Neural progenitor cell (in vitro differentiated cells): ENCODE measurements around the gene COA3.
"Not testable (repeated sequence)": the region's sequence is repeated elsewhere in the genome, so short reads cannot be mapped to it uniquely, and the experiment has no call there.

Source experiments
- EZH2 ChIP-seq: fragments of 200-600 bp; sonication (generic); IDR thresholded peaks from 2 replicates; pipeline ENCODE4 v1.6.1; 2017; ENCODE audit warnings: antibody characterized with exemption, mild to moderate bottlenecking, moderate library complexity
- EZH2phosphoT487 ChIP-seq: fragments of 200-600 bp; sonication (generic); IDR thresholded peaks from 2 replicates; pipeline ENCODE4 v1.6.1; 2017; ENCODE audit warnings: antibody characterized with exemption
- TF ChIP-seq, protein P1 (sequence below): fragments of 200-600 bp; sonication (generic); IDR thresholded peaks from 2 replicates; pipeline ENCODE4 v1.5.1; 2017; ENCODE audit warnings: antibody characterized with exemption, mild to moderate bottlenecking

DNA sequence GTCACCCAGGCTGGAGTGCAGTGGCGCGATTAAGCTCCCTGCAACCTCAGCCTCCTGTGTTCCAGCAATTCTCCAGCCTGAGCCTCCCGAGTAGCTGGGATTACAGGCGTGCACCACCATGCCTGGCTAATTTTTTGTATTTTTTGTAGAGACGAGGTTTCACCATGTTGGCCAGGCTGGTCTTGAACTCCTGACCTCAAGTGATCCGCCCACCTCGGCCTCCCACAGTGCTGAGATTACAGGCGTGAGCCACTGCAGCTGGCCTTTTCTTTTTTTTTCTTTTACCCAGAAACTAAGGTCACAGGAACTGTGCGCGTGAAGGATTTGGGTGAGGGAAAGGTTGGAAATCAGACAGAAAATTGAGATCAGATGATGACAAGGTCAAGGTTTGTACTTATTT is 28.5 kb downstream of the COA3 start:
- TF ChIP-seq, protein P1, sequence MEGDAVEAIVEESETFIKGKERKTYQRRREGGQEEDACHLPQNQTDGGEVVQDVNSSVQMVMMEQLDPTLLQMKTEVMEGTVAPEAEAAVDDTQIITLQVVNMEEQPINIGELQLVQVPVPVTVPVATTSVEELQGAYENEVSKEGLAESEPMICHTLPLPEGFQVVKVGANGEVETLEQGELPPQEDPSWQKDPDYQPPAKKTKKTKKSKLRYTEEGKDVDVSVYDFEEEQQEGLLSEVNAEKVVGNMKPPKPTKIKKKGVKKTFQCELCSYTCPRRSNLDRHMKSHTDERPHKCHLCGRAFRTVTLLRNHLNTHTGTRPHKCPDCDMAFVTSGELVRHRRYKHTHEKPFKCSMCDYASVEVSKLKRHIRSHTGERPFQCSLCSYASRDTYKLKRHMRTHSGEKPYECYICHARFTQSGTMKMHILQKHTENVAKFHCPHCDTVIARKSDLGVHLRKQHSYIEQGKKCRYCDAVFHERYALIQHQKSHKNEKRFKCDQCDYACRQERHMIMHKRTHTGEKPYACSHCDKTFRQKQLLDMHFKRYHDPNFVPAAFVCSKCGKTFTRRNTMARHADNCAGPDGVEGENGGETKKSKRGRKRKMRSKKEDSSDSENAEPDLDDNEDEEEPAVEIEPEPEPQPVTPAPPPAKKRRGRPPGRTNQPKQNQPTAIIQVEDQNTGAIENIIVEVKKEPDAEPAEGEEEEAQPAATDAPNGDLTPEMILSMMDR, result not testable (repeated sequence)
- not testable (repeated sequence) for TF ChIP-seq EZH2, EZH2phosphoT487
